K562 (cell line): ENCODE data around the gene ACAP3. TPM values are rescaled to one million over a fixed set of nuclear protein-coding genes. Genes with fewer than 3 reads are reported as not detected.

ENCODE experiments used
- CAMTA2 ChIP-seq: fragments of 250-450 bp; sonication (Bioruptor Pico); conservative IDR thresholded peaks from 2 replicates; pipeline ENCODE4 v1.5.1; 2022
- EP300 ChIP-seq: IDR thresholded peaks from 2 replicates; pipeline ENCODE4 v1.6.1; 2012; ENCODE audit warnings: low read length, improper control_type of control experiment
- FOS ChIP-seq: IDR thresholded peaks from 3 replicates; pipeline ENCODE4 v1.6.1; 2011; ENCODE audit not compliant: insufficient read length; ENCODE audit errors: extremely low read depth
- LEF1 ChIP-seq: fragments of 450-650 bp; IDR thresholded peaks from 2 replicates; pipeline ENCODE4 v1.6.1; 2016; ENCODE audit warnings: mild to moderate bottlenecking
- MAFK ChIP-seq: IDR thresholded peaks from 2 replicates; pipeline ENCODE4 v1.6.1; 2011; ENCODE audit warnings: low read length, improper control_type of control experiment
- MNT ChIP-seq, 2 experiments: fragments of 450-650 bp; conservative IDR thresholded peaks; 2 replicates each; pipeline ENCODE4 v1.6.1; 2017; ENCODE audit warnings: mild to moderate bottlenecking in 2 of 2, moderate library complexity in 2 of 2
- NFATC3 ChIP-seq: fragments of 450-650 bp; IDR thresholded peaks from 2 replicates; pipeline ENCODE4 v1.6.1; 2017; ENCODE audit warnings: mild to moderate bottlenecking
- NFE2 ChIP-seq: IDR thresholded peaks from 2 replicates; pipeline ENCODE4 v1.6.1; 2014; ENCODE audit warnings: antibody characterized with exemption, low read depth
- RCOR1 ChIP-seq, 2 experiments: IDR thresholded peaks; 2 replicates each; pipeline ENCODE4 v1.6.1; 2012; ENCODE audit warnings: low read depth in 2 of 2, low read length in 2 of 2, borderline replicate concordance in 1 of 2, improper control_type of control experiment in 1 of 2
- SMAD4 ChIP-seq: fragments of 250-450 bp; sonication (Bioruptor Pico); conservative IDR thresholded peaks from 2 replicates; pipeline ENCODE4 v1.8.0; 2021; ENCODE audit warnings: inconsistent platforms, mild to moderate bottlenecking, moderate library complexity
- SP1 ChIP-seq: sonication (generic); formaldehyde crosslinking; IDR thresholded peaks from 2 replicates; pipeline ENCODE4 v1.8.1; 2022; ENCODE audit warnings: mild to moderate bottlenecking, missing genetic modification reagents
- SREBF1 ChIP-seq: fragments of 150-350 bp; IDR thresholded peaks from 2 replicates; pipeline ENCODE4 v1.6.1; 2014; ENCODE audit warnings: antibody characterized with exemption, low read depth, low read length, borderline replicate concordance
- TCF3 ChIP-seq: sonication (generic); formaldehyde crosslinking; IDR thresholded peaks from 2 replicates; pipeline ENCODE4 v1.4.0; 2020; ENCODE audit warnings: mild to moderate bottlenecking, missing genetic modification reagents
- TFAM ChIP-seq: fragments of 250-450 bp; sonication (Bioruptor Pico); conservative IDR thresholded peaks from 2 replicates; pipeline ENCODE4 v1.5.0; 2021; ENCODE audit warnings: mild to moderate bottlenecking, moderate library complexity
- ZEB2 ChIP-seq: fragments of 450-650 bp; IDR thresholded peaks from 2 replicates; pipeline ENCODE4 v1.6.1; 2016
- ZNF282 ChIP-seq: sonication (generic); formaldehyde crosslinking; IDR thresholded peaks from 2 replicates; pipeline ENCODE4 v1.8.1; 2023; ENCODE audit warnings: missing genetic modification reagents
- ZNF57 ChIP-seq: fragments of 450-650 bp; formaldehyde crosslinking; IDR thresholded peaks from 2 replicates; pipeline ENCODE4 v1.4.0; 2020; ENCODE audit warnings: mild to moderate bottlenecking, moderate library complexity
- polyA plus RNA-seq, 8 experiments: library from polyadenylated mRNA; depleted of rRNA in 4 of 8; stranded (reverse) in 5 of 8; unstranded in 3 of 8; fragments of >200 nt; fragmentation: Nextera tagmentation in 2 of 8; fragmentation: Illumina TruSeq in 1 of 8; extraction: Ambion mirVana in 2 of 8; extraction: Trizol in 1 of 8; gene quantifications; 2 replicates each; pipeline versions ENCODE4 v1.2.1 to v1.2.3, GENCODE V29; 2011 to 2014; ENCODE audit warnings: inconsistent platforms in 1 of 8, missing spikeins in 1 of 8
- total RNA-seq, 7 experiments: library from RNA; depleted of rRNA in 6 of 7; stranded (reverse); fragments of >200 nt in 6 of 7; fragmentation: Illumina TruSeq in 2 of 7; extraction: Trizol in 2 of 7; gene quantifications; 2 replicates each; pipeline versions ENCODE4 v1.2.1 to v1.2.3, GENCODE V29; 2011 to 2021; ENCODE audit warnings: low replicate concordance in 1 of 7
- TF ChIP-seq, protein P1 (sequence below), 2 experiments: IDR thresholded peaks; 2 replicates each; pipeline ENCODE4 v1.6.1; 2012; ENCODE audit warnings: improper control_type of control experiment in 2 of 2, low read depth in 2 of 2, low read length in 2 of 2, borderline replicate concordance in 1 of 2
- TF ChIP-seq, protein P2 (sequence below): fragments of 250-450 bp; sonication (Bioruptor Pico); IDR thresholded peaks from 2 replicates; pipeline ENCODE4 v1.4.0; 2020; ENCODE audit warnings: mild to moderate bottlenecking, moderate library complexity
- TF ChIP-seq, protein P3 (sequence below): IDR thresholded peaks from 3 replicates; pipeline ENCODE4 v1.6.1; 2011; ENCODE audit warnings: borderline replicate concordance, mild to moderate bottlenecking, moderate library complexity; ENCODE audit not compliant: insufficient read length; ENCODE audit errors: extremely low read depth

ACAP3 gene
- total and polyA plus RNA-seq, 9 of the 15 experiments (the other 6 are each of a cell fraction or from before 2014, with no cell fraction given): 0.01 to 49.0 (median 12.0) TPM

- TF ChIP-seq TFAM (CRISPR knock-in tag) (no peak), NFATC3 (no peak), ZNF57 (CRISPR knock-in tag) (no peak), SREBF1 (no peak), TCF3 (CRISPR knock-in tag) (no peak), ZEB2 (0 out of 2 replicates have a peak, but pooled peaks have one; percentile 35), EP300 (peak; percentile 29; the same call in 1 of the 2 replicates), RCOR1 (IDR thresholded peaks at IDR 0.05; ENCODE audit: borderline replicate concordance in 1 of 2, low read depth in 2 of 2, low read length in 2 of 2) (peak in 1 of 2 experiments; percentile 68; a peak in 1 of 4 replicates), NFE2 (peak; percentile 26; the same call in 1 of the 2 replicates), LEF1 (no peak), MAFK (no peak), ZNF282 (CRISPR knock-in tag) (no peak), CAMTA2 (CRISPR knock-in tag) (no peak), SMAD4 (CRISPR knock-in tag) (0 out of 2 replicates have a peak, but pooled peaks have one; percentile 4), SP1 (CRISPR knock-in tag) (0 out of 2 replicates have a peak, but pooled peaks have one; percentile 22), MNT (conservative IDR thresholded peaks at IDR 0.05) (peak in 1 of 2 experiments; percentile 28; a peak in 1 of 4 replicates), FOS (peak; percentile 57)
- TF ChIP-seq, protein P1, sequence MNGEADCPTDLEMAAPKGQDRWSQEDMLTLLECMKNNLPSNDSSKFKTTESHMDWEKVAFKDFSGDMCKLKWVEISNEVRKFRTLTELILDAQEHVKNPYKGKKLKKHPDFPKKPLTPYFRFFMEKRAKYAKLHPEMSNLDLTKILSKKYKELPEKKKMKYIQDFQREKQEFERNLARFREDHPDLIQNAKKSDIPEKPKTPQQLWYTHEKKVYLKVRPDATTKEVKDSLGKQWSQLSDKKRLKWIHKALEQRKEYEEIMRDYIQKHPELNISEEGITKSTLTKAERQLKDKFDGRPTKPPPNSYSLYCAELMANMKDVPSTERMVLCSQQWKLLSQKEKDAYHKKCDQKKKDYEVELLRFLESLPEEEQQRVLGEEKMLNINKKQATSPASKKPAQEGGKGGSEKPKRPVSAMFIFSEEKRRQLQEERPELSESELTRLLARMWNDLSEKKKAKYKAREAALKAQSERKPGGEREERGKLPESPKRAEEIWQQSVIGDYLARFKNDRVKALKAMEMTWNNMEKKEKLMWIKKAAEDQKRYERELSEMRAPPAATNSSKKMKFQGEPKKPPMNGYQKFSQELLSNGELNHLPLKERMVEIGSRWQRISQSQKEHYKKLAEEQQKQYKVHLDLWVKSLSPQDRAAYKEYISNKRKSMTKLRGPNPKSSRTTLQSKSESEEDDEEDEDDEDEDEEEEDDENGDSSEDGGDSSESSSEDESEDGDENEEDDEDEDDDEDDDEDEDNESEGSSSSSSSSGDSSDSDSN (IDR thresholded peaks at IDR 0.05; ENCODE audit: borderline replicate concordance in 1 of 2, low read depth in 2 of 2, low read length in 2 of 2): no peak
- TF ChIP-seq, protein P2, sequence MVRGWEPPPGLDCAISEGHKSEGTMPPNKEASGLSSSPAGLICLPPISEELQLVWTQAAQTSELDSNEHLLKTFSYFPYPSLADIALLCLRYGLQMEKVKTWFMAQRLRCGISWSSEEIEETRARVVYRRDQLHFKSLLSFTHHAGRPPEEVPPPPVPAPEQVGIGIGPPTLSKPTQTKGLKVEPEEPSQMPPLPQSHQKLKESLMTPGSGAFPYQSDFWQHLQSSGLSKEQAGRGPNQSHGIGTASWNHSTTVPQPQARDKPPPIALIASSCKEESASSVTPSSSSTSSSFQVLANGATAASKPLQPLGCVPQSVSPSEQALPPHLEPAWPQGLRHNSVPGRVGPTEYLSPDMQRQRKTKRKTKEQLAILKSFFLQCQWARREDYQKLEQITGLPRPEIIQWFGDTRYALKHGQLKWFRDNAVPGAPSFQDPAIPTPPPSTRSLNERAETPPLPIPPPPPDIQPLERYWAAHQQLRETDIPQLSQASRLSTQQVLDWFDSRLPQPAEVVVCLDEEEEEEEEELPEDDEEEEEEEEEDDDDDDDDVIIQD (CRISPR knock-in tag): no peak
- TF ChIP-seq, protein P3, sequence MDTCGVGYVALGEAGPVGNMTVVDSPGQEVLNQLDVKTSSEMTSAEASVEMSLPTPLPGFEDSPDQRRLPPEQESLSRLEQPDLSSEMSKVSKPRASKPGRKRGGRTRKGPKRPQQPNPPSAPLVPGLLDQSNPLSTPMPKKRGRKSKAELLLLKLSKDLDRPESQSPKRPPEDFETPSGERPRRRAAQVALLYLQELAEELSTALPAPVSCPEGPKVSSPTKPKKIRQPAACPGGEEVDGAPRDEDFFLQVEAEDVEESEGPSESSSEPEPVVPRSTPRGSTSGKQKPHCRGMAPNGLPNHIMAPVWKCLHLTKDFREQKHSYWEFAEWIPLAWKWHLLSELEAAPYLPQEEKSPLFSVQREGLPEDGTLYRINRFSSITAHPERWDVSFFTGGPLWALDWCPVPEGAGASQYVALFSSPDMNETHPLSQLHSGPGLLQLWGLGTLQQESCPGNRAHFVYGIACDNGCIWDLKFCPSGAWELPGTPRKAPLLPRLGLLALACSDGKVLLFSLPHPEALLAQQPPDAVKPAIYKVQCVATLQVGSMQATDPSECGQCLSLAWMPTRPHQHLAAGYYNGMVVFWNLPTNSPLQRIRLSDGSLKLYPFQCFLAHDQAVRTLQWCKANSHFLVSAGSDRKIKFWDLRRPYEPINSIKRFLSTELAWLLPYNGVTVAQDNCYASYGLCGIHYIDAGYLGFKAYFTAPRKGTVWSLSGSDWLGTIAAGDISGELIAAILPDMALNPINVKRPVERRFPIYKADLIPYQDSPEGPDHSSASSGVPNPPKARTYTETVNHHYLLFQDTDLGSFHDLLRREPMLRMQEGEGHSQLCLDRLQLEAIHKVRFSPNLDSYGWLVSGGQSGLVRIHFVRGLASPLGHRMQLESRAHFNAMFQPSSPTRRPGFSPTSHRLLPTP: no peak
Measured at GRCh38 chr1:1318131-1318652, 10.5 kb upstream of the ACAP3 start (continued).
